Activated CD4-positive, alpha-beta T cell treated with anti-CD3 and anti-CD28 coated beads, Interleukin-2, Interleukin-4, amounts not matched to agents 100 ng/mL and 50 ng/mL, durations not matched to agents 16 hours and 8 hours (primary cell): ENCODE results near the gene DHPS.
"Not testable (repeated sequence)": the region's sequence is repeated elsewhere in the genome, so short reads cannot be mapped to it uniquely, and the experiment has no call there.

Experiments
- DNase-seq: peaks from one replicate; pipeline ENCODE4 v3.0.0-alpha.2; 2020; ENCODE audit warnings: low spot score

The DHPS gene

DNA sequence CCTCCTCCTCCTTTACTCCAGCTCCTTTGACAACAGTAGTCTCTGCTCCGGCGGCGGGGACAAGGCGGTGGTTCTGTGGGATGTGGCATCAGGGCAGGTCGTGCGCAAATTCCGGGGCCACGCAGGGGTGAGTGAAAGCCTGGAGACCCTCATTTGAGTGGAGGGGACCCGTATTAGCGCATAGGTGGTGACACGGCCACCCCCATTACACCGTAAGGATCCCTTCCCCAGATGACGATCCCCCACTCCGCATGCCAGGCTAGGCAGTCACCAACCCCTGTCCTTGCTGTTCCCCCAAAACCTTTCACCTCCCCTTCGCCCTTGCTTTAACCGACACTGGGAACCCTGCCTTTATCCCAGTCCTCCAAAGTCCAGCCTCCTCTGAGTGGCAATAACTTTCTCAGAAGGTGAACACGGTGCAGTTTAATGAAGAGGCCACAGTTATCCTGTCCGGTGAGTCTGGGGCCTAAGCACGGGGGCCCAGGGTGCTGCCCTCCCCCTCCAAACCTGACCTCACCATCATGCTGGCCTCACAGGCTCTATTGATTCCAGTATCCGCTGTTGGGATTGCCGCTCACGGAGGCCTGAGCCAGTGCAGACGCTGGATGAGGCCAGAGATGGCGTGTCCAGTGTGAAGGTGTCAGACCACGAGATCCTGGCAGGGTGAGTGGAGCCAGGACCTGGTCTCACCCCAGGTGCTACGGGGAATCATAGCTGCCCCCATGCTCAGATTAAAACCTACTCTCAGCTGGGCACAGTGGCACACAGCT is 11.3 kb downstream of the DHPS start:
- no peak for DNase-seq

DNA sequence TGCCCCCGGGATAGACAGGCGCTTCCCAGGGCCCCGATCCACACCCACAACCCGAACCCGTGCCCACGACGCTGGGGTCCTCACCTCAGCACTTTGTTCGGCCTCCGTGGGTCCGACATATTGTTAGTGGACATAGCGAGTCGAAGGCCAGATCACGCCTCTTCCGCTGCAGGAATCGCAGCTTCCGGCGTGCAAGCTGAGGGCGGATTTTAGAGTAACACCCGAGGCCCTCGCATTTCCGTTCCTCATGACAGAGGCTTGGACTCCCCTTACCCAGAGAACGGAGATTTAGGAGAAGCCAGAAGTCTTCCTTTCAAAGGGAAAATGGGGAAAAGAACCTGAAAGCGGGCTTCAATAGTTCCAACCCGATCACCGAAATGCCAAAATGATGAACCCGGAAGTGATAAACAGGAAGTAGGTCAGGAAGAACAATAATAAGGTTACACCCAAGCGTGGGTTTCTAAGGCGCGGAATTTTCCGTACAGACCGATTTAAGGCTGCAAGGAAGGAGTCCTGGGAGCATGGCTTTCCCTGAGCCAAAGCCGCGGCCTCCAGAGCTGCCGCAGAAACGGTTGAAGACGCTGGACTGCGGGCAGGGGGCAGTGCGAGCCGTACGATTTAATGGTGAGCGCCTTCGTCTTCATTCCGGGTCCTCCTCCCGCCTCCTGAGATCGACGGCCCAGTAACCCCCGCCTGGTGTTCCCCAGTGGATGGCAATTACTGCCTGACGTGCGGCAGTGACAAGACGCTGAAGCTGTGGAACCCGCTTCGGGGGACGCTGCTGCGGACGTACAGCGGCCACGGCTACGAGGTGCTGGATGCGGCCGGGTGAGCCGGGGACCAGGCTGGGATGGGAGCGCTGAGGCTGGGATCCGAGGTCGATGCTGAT is 12.2 kb downstream of the DHPS start:
- peak; percentile 76 for DNase-seq

DNA sequence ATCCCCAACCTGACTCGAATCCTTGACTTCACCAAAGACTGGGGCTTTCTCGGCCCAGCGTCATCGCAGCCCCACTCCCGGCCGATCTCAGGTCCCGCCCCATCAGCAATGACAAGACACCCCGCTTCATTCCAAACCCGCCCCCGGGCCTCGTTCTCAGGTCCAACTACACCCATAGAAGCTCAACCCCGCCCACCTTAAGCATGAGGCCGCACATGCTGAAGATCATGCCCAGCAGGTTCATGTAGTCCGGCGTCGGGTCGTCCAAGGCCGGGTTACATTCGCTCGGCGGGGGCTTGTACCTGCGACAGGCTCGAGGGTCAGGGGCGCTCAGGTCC is 12.8 kb downstream of the DHPS start:
- peak; percentile 44 for DNase-seq

DNA sequence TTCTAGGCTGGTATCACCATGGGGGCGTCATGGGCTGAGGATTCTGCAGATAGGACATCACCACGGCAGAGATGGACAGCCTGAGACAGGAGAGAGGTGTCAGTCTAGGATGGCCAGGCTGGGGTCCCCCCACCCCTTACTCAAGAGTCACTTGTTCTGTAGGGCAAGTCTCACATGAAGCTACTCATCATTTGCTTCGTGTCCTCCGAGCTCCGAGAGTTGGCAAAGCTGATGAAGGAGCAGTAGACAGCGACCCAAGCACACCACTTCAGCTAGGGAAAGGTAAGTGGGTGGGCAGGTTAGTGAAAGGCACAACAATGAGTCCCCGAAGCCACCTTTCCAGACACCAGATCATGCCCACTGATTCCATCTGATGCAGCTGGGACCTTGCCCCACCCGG is 13.3 kb downstream of the DHPS start:
- no peak for DNase-seq

DNA sequence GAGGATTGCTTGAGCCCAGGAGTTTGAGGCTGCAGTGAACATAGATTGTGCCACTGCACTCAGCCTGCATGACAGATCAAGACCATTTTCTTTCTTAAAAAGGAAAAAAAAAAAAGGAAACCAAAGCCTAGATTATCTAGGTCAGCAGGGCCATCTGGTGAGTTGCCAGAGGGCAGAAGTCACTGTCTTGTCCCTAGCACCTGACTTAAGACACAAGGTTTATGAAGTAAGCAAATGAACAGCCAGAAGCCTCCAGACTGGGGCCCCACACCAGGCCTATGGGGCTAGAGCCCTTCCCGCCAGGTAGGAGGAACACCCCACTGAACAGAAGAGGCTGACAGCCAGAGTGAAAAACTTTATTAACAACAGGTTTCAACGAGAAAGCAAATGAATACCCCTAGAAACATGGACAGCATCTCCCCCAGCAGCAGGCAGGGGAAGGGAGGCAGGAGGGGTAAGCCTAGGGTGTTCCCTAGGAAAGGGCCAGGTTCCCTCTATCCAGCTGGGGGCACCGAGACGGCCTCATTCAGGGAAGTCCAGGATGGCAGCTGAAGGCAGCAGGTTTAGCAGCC is 13.9 kb downstream of the DHPS start:
- no peak for DNase-seq

DNA sequence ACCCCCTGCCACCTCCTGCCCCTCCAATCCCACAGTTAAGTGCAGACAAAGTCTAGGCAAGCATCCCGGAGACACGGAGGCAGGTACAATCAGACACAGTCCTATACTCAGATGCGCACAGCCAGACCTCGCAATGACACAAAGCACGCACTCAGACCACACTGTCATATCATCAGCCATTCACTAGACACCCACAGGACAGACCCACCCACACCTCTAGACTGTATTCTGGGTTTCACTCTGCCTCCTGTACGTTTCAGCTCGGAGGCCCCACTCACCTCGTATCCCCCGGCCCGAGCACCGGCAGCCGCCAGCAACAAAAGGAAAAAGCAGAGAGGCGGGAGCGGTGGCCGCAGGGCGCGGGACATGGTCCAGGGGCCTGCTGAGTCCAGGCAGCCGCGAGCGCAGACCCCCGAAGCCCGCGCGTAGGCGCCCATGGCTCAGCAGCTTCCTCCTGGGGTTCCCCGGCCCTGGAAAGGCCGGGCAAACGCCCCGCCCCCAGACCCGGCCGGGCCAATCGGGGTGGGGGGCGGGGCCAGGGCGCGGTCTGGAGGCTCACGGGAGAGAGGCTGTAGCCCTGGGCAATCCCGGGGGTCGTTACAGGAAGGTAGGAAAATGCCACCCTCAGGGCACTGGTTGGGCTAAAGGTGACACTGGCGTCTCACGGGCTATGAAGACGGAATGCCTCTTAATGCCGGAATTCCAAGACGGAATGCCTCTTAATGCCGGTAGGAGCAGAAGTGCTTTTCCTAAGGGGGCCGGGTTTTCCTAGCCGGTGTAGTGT is 15.2 kb downstream of the DHPS start, which contains the start of the genes MAN2B1 and WDR83:
Gene MAN2B1 (minus strand): TSS at position 478 of the 784 bp plus-strand sequence. CDS start 41 bp downstream, at position 437.
Gene WDR83 (plus strand): TSS at position 543 of the 784 bp plus-strand sequence. CDS start 2,984 bp downstream, outside the sequence.
- DNase-seq: peak; percentile 74

DNA sequence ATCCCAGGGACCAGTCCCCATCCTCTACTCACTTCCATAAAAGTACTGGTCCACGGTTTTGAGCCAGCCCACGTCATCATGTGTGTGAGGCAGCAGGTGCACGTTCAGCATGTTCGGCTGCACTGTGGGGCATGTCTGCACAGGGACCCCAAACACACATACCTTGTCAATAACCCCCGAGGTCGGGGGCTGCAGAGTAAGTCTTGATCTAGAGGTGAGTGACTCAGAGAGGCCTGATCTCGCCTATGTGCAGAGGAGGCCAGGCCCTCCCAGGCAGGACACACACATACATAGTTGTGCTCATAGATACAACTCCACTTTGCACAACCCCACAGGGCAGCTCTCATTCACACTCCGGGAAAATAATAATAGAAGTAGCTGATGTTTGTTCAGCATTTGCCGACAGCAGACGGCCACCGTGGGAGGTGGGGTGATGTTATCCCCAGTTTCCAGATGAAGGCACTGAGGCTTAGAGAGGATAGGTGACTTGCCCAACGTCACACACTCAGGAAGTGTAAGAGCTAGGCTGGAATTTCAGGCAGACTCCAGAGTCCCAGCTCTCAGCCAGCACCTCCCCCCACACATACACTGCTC is 15.9 kb downstream of the DHPS start:
- no peak for DNase-seq

DNA sequence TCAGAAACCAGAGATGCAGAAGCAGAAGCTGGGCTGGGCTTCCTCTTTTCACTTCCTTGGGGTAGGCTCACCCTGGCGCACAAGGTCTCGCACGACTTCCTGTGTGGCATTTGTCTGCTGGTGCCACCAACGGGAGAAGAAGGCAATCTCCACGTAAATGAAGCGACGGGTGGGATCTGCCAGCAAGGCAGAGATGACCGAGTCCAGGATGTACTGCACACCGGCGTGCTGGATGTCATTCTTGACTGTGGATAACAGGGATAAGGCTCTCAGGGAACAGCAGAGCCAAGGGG is 16.5 kb downstream of the DHPS start:
- peak; percentile 80 for DNase-seq

DNA sequence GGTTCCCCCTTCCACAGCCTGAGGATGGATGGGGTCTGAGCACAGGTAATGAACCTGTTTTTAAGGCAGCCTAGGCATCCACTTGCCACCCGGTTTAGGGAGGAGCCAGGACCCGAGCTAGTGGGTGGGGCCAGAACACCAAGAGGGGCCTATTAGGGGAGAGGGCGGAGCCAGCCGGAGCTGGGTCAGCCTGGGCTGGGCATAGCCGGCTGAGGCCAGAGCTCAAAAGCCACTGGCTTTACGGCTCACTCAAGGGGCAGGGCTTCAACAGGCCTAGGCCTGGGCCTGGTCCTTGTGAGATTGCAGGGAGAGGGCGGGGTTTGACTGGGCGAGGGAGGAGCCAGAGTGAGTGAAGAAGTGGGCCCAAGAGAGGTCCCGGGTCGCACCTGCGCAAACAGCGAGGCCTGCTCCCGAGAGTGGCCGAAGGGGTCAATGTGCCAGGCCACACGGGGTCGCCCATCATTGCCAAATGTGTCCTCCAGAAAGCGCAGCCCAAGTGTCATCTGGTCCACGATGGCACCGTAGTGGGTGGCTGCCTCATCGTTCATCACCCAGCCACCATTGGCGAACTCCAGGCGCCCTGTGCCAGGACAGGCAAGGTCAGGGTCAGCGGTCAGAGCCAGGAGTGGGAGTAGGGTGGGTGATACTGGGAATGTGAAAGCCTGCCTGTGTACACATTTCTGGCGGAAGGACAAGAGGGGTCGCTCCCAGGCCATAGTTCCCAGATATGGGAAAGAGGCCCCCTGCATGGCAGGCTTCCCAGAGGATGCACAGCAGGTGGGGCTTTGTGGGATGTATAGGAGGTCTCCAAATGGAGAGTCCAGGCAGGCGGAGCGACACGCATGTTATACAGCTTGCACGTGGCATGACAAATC is 17.0 kb downstream of the DHPS start:
- DNase-seq: no peak

DNA sequence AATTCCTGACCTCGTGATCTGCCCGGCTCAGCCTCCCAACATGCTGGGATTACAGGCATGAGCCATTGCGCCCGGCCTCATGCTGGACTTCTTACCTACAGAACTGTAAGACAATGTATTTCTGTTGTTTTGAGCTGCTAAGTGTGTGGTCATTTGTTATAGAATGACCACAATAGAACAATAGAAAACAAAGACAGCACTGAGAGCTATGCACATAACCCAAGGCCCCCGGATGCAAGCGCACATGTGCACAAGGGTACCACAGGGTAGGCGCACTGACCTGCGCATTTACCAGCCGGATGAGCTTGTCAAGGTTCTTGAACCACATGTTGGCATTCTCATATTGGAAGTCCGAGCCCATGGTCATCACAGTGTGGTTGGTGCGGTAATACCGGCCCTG is 20.7 kb downstream of the DHPS start:
- no peak for DNase-seq

DNA sequence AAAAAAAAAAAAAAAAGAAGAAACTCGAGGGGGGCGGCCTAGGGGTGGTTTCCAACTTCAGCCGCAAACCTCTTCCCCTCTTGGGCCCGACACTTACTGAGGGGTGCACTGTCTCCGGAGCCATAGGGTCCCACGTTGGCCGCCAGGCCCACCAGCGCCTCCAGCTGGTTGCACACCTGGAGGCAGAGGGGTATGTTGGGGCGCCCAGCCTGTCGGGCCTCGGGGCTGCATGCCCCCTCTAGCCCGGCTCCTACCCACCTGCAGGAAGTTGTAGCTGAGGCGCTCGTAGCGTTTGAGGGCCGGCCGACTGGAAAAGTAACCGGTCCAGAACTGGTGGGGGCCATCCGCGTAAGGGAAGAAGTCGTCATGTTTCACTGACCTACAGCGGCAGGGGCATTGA is 23.7 kb downstream of the DHPS start:
- no peak for DNase-seq

DNA sequence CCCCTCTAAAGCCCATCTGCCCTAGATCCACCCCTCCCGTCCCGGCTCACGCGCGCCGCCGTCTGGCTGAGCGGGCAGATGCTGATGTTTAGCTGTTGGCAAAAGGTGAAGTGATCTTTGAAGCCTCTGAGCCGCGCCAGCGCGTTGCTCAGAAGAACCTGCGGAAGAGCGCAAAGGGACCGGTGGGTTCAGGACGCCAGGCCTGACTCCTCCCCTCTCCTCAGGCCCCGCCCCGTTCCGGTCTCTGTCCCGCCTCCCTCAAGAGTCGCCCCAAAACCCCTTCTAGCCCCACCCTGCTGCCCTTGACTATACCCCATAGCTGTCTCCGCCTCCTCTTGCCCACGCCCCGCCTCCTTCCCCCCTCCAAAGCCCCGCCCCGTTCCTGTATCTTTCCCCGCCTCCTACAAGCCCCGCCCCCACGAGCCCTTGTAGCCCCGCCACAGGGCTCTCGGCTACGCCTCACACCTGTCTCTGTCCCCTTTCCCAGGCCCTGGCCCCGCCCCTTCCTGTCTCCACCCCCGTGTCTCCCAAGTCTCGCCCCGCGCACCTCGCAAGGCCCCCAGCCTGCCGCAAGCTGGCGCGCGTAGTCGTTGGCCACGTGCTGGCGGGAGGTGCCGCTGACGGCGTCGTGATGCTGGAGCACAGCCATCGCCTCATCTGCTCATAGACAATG is 24.6 kb downstream of the DHPS start:
- no peak for DNase-seq

DNA sequence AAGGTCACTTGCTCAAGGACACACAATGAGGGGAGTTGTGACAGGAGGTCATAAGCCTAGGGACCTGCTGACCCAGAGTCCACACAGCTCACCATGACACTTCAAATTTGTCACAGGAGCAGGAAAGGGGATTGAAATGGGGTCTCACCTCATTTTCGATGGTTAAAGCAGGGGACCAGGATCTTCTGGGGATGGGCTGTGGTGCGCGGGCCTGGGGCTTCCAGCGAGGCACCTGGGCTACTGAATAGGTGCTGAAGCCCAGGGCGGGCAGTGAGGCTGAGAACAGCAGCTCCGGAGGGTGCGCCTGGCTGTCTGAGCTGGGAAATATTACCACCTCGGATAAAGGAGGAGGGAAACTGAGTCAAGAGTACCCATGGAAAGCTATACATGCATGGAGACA is 26.1 kb downstream of the DHPS start:
- no peak for DNase-seq

DNA sequence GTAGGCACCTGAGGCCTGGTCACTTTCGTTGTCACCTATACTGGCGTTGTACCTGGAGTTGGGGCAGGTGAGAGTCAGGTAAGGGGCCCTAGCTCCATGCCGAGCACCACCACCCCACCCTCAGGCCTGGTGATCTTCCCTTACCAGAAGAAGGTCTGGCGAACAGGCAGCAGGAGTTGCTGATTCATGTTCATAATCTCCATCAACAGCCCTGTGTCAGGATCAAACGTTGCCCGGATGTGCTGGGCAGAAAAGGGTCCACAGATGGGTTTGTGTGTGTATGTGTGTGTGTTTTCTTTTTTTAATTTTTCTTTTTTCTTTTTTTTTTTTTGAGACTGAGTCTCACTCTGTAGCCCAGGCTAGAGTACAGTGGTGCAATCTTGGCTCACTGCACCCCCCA is 29.5 kb downstream of the DHPS start:
- no peak for DNase-seq

DNA sequence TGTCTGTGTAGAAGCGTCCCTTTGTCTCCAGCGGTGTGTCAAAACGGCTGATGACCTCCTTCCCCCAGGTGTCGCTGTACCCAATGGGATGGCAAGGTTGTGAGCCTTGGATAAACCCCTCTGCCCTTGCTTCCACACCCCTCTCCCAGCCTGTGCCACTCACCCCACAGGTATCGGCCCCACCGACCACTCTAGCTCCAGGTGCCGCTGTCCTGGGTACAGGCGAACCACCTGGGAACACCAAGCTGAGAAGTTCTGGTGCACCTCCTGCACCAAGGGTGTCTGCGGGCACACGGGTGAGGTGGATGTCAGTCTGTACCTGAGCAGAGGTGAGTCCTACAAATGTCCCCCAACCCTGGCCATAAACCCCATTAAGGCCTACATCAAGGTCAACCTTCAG is 31.7 kb downstream of the DHPS start:
- no peak for DNase-seq

DNA sequence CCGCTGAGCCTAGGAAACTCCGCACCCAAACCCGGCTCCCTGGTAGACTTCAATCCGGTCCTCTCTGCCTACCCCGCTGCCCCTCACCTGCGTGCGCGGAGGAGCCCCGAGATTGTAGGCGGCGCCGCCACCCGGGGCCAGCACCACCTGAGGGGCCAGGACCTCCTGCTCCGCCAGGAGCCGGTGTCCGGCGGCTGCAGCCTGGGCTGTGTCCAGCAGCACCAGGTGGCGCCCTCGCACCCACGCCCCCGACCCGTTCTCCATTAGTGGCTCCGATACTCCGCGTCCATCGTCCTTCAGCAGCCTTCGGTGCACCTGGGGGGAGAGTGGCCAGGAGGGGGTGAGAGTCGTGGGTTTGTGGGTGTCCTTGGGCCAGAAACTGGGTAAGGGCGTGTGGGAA is 33.6 kb downstream of the DHPS start:
- DNase-seq: no peak

DNA sequence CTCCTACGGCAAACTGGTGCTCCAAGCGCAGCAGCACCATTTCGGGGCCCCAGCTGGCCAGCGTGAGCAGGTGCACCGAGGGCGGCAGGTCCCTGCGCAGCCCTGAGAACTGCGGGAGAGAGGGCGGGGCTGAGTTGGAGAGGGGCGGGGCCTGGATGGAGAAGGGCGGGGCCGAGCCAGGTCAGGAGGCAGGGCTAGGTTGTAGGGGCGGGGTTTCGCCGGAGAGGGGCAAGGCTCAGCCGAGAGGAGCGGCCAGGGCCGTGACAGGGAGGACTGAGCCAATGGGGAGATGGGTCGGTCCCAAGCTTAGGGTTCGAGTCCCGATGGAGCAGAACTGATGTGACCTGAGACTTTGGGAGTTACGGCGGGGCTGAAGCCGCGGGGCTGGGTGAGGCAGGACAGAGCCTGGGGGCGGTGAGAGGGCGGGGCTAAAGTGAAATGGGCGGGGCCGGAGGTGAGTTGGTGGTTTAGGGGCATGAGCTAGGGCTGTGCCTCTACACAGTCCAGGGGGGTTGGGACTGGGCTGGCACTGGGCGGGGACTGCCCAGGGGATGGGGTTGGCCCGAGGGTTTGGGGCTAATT is 34.1 kb downstream of the DHPS start:
- no peak for DNase-seq

DNA sequence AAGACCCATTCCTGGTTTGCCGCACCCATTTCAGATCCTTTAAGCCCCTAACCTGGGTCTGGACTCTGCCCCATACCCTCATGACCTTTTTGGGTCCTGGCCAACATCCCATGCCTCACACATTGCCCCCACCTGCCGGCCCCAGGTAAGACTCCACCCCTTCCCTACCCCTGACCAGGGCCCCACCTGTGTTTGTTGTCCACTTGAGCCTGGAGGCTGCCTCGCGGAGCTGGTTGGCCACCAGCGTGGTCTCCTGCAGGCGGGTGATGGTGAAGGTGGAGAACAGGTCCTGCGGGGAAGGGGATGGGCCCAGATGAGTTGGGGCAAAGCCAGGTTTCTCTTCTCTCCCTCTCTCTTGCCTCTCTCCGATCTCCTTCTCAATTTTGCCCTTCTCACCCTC is 34.6 kb downstream of the DHPS start:
- DNase-seq: no peak

DNA sequence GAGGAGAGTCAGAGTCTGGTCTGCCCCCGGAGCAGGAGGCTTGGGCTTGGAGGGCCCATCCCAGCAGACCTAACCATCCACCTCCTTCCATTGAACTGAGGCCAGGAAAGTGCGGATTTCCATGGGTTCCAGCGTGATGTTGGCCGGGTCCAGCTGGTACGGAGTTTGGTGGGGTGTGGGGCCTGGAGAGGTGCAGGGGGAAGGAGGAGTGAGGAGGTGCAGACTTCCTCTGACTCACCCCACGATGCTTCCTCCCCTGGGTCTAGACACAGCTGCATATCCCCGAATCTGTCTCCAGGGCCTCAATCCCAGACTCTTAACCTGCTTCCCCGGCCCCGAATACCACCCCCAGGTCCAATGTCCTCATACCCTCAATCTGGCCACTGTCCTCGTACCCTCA is 35.1 kb downstream of the DHPS start:
- DNase-seq: no peak

DNA sequence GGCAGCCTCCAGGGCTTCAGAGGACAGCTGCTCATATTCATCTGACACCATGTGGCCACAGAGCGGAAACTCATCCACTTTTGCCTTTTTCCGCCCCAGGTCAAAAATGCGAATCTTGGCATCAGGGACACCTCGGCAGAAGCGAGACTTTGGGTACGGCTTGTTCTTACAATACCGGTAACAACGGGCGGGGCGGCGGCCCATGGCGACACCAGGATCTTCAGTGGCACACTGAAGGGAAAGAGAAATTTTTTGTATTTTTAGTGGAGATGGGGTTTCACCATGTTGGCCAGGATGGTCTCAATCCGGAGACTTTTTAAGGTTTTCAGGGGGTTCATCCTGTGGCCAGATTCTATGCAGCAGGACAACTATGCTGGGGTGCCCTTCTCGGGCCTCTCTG is 38.0 kb downstream of the DHPS start:
- DNase-seq: not testable (repeated sequence)
